GM10266 (cell line): Measurements from ENCODE around the gene CEP63.
A peak's percentile ranks its signal among the peaks of the same experiment; 100 is the strongest.

Source experiments
- DNase-seq: peaks from one replicate; pipeline ENCODE4 v3.0.0; 2012; ENCODE audit errors: extremely low spot score
- TF ChIP-seq, protein P1 (sequence below): IDR thresholded peaks from 2 replicates; pipeline ENCODE4 v1.5.1; 2012; ENCODE audit warnings: mild to moderate bottlenecking, low read depth; ENCODE audit not compliant: control insufficient read depth, insufficient read depth; ENCODE audit errors: missing control alignments

CEP63 gene

GRCh38 chr3:134468519-134468918 lies 17.3 kb upstream of the CEP63 start:
- DNase-seq, result no peak
- TF ChIP-seq, protein P1, sequence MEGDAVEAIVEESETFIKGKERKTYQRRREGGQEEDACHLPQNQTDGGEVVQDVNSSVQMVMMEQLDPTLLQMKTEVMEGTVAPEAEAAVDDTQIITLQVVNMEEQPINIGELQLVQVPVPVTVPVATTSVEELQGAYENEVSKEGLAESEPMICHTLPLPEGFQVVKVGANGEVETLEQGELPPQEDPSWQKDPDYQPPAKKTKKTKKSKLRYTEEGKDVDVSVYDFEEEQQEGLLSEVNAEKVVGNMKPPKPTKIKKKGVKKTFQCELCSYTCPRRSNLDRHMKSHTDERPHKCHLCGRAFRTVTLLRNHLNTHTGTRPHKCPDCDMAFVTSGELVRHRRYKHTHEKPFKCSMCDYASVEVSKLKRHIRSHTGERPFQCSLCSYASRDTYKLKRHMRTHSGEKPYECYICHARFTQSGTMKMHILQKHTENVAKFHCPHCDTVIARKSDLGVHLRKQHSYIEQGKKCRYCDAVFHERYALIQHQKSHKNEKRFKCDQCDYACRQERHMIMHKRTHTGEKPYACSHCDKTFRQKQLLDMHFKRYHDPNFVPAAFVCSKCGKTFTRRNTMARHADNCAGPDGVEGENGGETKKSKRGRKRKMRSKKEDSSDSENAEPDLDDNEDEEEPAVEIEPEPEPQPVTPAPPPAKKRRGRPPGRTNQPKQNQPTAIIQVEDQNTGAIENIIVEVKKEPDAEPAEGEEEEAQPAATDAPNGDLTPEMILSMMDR, result no peak

DNA sequence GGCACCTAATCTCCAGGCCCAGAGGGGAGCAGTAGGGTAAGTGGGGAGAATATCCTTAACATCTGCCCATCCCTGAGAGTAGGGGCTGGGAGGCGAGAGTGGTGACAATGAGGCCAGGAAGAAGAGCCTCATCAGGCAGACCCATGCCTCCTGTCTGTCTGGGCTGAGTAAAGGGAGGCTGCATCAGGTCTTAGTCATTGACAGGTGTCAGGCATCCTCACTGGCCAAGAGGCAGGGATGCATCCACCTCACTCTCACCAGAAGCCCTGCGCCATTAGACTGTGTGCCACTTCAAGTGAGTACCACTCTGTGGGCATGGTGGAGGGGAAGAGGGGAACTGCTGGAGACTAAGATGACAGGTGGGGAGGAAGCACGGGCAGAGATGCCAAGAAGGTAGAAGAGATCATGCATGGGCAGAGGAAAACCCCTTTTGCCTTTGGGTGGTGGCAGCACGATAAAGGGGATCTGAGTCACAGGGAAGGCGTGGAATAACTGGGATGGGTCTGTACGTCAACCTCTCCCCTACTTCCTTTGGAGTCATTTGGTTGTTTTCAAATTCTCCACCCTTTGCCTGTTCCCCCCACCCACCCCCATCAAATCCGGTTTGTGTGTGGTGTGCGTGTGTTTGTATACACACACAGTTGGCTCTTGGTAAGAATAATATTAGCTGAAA lies 14.2 kb upstream of the CEP63 start:
- TF ChIP-seq, protein P1, result no peak
- DNase-seq, result no peak

DNA sequence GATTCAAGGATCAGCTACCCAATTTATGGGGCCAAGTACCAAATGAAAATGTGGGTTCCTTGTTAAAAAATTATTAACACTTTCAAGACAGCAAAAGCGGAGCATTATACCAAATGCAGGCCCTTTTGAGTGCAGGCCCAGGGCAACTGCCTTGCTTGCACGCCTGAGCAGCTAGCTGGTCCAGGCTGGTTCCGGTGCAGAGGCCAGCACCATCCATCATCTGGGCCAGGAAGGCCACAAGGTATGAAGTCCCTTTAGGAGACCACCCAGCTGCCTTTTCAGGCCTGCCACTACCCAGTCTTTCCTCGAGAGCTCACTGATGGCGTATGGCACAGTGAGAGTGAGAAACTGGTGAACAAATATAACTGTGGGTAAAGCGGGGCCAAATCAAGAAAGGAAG lies 13.0 kb upstream of the CEP63 start:
- DNase-seq, result no peak
- TF ChIP-seq, protein P1, result no peak

GRCh38 chr3:134473868-134474546 lies 11.8 kb upstream of the CEP63 start:
- TF ChIP-seq, protein P1, result peak; percentile 64
- DNase-seq, result peak; percentile 33

- TF ChIP-seq, protein P1, result no peak
- DNase-seq, result no peak
Observed at GRCh38 chr3:134474956-134475355, 10.9 kb upstream of the CEP63 start.

DNA sequence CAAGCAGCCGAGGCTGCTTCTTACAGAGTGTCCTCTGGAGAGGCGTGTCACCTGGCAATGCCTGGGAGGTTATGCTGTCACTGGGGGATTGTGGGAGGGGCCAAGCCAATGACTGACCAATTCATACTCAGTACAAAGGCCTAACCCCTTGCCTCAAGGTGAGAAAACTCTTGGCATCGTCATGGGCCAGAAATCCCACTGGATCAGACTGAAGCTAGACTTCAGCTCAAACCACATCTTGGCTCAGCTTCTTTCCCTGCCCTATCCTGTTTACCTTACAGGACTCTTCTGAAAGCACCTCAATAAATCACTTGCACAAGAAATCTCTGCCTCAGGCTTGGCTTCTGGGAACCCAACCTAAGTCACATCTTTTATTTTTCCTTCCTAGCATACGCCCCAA lies 9.6 kb upstream of the CEP63 start:
- TF ChIP-seq, protein P1, result no peak

GRCh38 chr3:134477002-134477401 lies 8.9 kb upstream of the CEP63 start:
- DNase-seq, result no peak
- TF ChIP-seq, protein P1, result no peak

More for the DNA sequence above, 9.6 kb upstream of the CEP63 start:
- no peak for DNase-seq
